DMS 273 (cell line): Measurements from ENCODE around the gene FBXL14.
A peak's percentile ranks its signal among the peaks of the same experiment; 100 is the strongest.

Source experiments
- DNase-seq: peaks from one replicate; lab custom pipeline; 2025; ENCODE audit not compliant: unreplicated experiment; lab: John Stamatoyannopoulos, UW

The FBXL14 gene, protein sequence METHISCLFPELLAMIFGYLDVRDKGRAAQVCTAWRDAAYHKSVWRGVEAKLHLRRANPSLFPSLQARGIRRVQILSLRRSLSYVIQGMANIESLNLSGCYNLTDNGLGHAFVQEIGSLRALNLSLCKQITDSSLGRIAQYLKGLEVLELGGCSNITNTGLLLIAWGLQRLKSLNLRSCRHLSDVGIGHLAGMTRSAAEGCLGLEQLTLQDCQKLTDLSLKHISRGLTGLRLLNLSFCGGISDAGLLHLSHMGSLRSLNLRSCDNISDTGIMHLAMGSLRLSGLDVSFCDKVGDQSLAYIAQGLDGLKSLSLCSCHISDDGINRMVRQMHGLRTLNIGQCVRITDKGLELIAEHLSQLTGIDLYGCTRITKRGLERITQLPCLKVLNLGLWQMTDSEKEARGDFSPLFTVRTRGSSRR

DNA sequence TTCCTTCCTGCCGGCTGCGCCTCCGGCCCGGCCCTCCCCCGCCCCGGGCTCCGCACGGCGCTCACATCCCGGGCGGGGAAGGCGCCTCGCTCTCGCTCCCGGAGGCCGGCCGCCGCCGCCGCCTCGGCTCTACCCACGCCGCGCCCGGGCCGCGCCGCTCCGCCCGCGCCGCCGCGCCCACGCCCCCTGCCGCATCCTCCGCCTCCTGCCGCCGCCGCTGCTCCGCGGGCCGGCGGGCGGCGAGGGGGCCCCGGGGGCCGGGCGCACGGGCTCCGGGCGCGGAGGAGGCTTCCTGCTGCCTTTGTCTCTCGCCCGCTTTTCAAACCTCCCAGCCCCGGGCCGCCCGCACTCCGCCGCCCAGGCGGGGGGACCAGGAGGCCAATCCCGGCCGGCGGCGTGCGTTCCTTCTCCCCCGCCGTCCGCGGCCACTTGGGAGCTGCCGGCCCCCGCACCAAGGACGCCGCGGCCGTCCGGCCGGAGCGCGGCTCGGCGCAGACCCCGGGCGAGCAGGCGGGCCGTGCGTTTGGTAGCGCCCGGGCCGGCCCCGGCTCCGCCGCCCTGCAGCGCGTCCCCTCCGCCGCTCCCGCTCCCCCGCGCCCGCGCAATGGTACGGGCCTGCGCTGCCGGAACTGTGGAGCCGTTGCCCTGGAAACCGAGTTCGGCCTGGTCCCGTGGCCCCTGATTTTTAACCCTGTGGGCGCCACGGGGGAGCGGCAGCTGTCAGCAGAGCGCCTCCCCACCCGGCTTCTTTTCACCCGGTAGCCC, at the start of gene FBXL14:
TSS of gene FBXL14 (minus strand) at position 321 of the 765 bp plus-strand sequence. CDS start 515 bp downstream, outside the sequence.
- DNase-seq = peak; percentile 94

DNA sequence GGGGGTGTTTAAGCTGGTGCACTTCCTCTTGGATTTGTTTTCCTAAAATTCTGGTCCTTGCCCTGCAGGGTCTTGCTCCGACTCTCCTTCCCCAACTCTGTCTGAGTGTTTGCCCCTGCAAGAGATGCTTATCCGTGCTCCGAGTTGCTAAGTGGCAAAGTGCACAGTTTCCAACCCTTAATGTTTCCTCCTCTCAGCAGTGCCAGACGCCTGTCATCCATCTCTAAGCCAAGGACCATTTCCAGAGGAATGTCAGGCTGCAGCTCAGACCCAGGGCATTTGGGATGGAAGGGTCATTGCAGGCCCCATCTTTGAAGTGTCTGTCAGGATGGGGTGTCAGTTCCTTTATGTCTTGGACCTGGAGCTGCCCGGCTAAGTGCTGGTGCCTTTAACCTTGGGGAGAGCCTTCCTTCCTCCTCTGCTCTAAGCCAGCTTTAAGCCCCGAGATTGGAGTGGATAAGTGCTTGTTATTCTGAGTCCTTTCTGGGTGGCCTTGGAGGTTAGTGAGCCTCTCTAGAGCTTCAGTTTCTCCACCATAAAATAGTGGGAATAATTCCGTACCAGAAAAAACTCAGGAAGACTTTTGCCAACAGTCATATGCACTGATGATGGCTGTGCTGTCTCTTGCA, 49.6 kb upstream of the FBXL14 start:
- DNase-seq = peak; percentile 43

DNA sequence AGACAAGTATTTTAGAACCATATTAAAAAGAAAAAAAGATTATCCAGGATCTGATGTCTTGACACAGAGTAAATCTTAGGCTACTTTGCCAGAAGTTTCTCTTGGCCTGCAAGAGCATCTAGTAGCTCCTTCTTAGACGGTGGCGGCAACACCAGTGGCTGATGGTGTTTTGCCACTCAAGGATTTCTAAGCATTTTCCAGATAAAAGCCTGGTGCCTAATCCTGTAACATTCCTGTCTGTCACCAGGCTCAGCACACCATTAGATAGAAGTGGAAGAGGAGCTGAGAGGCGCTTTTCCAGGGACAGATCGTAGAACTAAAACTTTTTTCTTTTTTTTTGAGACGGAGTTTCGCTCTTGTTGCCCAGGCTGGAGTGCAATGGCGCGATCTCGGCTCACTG, 48.7 kb upstream of the FBXL14 start:
- DNase-seq = no peak

DNA sequence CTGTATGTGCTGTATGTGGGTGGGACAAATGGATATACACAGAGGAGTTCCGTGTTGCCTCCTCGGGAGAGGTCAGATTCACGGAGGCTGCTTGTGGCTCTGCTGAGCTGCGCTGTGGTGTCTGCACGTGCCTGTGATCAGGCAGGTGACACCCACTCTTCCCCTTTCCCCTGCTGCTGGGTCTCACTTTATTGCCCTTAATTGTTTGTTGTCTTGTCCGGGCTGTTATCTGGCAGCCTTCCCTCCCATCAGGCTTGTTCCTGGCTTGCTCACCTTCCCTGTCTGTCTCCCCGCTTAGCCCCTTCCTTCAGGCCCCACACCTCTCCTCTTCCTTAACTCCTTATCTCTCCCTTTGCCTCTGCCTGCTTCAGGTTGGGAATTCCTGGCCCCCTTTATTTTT, 48.1 kb upstream of the FBXL14 start:
- DNase-seq = no peak

DNA sequence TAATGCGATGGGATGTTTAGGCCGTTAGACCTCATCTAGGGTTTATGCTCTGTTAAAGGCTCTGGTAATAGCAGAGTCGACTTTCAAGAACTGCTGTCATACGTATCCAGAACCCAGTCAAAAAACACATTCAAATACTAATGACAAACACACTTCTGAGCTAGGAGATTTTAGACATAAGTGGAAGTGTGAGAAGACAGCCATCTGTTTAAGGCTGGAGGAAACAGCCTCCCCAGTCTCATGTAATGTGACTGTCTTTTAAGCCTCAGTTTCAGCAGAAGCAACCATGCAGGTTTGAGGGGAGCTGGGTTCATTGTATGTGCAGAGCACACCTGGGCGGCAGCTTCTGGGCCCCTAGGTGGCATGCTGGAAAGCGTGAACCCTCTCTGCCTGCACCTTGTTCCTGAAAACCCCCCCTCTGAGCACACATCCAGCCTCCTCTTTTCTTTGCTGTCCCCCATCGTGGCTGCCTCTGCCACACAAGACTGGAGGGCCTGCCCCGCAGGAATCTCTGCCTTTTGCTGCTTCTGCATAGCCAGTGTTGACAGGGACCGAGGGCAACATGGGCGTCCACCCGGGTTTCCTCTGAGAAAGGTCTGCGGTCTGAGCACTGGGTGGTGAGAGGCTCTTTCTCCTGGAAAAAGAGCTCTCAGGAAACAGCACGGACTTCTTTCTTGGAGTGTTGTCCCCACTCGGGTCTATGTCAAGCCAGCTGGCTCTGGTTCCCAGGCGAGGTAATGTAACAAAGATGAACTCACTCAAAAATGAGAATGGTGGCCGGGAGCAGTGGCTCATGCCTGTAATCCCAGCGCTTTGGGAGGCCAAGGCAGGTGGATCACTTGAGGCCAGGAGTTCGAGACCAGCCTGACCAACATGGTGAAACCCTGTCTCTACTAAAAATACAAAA, 46.2 kb upstream of the FBXL14 start:
- no peak for DNase-seq

DNA sequence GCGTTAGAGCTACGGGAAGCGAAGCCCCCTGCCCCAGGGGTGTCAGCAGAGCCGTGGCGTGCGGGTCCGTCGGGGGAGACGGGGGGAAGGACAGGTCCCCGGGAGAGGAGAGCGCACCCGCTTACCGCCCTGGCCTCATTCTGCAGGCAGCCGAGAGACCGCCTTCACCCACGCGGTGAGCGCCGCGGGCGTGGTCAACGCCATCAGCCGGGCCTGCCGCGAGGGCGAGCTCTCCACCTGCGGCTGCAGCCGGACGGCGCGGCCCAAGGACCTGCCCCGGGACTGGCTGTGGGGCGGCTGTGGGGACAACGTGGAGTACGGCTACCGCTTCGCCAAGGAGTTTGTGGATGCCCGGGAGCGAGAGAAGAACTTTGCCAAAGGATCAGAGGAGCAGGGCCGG, 45.2 kb upstream of the FBXL14 start:
- DNase-seq = no peak

DNA sequence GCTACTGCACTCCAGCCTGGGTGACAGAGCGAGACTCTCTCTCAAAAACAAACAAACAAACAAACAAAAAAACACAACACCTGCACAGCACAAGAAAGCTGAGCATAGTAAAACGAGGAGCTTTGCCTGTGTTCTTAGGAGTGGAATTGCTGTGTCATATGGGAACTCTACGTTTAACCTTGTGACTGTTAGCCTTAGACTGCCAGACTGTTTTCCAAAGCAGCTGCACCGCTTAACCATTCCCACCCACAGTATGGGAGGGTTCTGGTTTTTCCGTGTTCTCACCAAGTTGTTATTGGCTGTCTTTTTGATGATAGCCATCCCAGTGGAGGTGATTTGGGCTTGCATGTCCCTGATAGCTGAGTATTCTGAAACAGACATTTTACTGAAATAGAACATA, 43.8 kb upstream of the FBXL14 start:
- DNase-seq = no peak

DNA sequence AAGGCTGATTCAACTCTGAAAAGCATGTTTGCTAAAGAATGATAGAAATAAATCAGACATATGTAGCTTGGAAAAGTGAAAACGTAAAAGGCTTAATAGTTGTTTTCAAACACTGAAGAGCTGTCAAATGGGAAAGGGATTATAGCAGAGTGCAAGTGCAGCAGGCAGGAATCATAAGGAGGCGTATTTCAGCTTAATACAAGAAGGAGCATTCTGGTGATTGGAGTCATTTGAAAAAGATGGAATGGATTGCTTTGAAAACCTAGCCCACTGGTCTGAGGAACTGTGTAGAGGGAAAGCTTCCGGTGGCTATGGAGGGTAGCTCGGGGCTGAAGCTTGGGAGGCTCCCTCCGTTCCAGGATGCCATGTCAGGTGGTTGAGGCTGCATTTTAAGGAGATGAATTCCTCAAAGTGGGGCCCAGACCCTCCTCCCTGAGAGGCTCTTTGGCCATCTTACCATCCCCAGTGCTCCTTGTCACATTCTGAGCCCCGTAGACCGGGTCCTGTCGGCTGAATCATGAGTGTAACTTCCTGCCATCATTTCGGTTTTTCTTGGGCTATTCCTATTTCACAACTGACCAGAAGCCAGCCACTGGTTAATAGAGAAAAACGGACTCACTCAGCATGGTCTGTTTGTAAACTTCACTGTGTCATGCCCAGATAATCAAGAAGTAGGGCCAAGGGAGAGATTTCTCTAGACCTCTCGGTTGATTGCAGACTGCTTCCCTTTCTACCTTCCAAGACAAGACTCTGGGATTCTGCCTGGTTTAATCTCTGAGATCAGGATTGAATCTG, 41.1 kb upstream of the FBXL14 start:
- no peak for DNase-seq

DNA sequence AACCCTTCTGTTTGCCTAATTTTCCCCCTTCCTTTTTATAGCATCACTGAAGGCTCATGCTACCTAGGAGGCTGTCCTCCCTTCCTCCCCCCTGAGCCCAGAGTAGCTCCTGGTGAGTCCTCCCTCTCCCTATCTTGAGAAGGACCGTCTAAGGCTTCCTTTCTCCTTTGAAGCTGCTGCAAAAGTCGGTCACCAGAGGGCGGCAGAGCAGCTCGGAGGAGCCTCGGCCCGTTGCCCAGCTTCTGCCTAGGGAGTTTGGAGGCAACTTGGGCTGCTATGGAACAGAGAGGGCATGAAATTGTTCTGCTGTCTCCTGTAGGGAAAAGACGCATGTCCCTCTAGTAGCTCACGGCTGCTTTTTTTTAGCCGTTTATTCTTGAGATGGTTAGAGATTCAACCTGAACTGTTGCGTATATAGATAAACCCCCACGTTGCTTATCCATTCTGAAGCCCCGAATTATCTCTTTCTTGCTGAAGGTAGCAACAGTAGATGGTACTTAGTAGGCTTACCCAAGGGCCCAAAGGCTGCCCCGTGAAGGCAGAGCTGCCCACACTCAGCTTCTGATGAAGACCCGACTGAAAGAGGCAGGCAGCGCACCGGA, 40.3 kb upstream of the FBXL14 start:
- peak; percentile 87 for DNase-seq

DNA sequence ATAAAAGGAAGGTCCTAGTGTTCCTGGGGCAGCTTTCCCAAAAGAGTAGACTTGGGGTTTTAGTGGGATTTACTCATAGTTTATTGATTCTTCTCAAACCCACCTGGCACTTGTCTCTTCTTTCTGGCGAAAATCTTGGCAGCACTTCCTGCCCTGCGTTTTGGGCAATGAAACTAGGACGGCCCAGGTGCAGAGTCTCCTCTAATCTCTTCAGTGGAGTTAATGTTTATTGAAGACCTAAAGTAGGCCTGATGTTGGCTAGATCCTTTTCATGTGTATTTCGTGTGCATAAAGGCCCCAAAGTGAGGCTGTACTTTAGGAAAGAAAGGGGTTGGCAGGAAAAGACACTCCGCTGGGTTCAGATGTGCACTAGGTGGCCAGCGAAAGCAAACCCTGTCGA, 39.8 kb upstream of the FBXL14 start:
- DNase-seq = no peak

DNA sequence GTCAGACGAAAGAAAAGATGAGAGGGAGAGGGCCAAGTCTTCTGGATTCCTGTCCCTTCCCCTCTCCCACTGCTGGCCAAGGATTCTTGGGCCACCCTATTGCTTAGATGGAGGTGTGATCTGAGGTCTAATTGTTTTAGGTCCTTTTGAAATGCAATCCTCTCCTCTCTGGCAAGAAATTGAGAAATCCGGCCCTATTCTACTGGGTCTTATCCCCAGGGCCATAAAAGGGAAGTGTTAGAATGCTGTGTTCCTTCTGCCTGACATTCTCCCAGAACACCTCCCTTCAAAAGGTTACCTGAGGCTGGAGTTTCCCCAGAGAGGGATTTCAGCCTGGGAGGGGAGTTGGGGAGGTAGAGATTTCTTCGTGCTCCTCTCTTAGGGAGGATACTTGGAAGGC, 39.1 kb upstream of the FBXL14 start:
- DNase-seq = no peak

DNA sequence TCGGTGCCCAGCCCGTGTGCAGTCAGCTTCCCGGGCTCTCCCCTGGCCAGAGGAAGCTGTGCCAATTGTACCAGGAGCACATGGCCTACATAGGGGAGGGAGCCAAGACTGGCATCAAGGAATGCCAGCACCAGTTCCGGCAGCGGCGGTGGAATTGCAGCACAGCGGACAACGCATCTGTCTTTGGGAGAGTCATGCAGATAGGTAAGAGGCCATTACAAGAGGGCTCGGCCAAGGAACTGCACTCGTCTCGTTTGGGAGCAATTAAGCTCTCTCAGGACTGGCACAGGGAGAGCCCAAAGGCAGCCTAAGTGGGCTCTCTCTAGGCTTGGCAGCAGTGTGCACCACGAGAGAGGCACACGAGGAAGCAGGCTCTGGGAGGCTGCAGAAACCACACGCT, 38.3 kb upstream of the FBXL14 start:
- no peak for DNase-seq

DNA sequence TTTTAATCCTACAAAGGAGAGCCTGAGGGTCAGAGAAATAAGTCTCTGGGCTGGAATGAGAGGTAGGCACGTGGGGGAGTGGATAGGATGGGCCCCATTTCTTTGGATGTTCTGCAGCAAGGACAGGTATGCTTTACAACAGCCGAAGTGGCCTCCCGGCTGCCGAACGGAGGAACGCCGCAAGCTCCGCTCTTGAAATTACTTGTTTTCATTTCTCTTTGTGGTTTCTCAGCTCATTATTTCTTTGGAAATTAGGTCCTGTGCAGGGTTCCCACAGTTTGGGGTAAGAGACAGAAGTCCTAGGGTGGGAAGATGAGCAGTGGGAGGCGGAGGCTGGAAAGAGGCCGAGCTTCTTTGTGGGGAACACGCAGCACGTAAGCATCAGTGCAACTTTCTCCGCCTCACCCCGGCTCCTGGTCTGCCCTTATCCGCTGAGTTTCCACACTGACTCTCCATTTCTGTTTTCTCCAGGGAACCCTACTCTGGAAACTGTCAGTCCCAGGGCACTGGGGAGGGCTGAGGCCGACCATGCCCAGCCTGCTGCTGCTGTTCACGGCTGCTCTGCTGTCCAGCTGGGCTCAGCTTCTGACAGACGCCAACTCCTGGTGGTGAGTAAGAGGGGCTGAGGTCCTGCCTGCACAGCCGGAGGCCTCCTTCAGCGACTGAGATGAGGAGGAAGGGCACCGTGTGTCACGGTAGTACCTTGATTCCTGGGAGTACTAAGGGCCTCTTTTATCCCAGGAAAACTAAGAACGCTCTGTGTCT, 36.6 kb upstream of the FBXL14 start:
- no peak for DNase-seq

DNA sequence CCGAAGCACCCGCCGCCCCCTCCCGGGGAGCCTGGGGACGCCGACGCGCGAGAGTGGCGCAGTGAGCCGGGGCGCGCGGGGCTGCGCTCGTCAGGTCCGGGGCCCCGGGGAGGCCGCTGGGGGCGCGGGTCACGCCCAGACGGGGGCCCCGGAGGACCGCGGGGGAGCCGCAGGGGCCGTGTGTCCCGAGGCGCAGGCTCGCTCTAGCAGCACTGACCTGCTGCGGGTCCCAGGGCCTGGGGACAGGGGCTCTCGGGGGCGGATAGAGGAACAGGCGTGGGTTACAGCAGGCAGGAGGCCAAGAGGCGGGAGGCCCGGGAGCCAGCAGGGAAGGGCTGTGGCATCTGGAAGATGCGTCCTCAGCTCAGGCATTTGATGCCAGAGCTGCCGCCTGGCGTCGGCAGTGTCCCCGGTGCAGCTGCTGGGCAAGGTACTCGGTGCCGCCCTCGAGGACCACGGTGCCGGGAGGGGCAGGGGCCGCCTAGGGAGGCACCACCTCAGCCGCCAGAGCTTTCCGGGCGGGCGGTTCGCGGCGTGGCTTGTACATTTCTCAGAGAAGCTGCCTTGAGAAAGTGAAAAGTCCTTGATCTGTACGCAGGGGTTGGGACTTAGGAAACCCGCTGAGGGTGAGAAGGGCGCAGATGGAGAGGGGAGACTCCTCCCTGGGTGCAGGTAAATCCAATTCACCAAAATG, 35.9 kb upstream of the FBXL14 start:
- peak; percentile 75 for DNase-seq

DNA sequence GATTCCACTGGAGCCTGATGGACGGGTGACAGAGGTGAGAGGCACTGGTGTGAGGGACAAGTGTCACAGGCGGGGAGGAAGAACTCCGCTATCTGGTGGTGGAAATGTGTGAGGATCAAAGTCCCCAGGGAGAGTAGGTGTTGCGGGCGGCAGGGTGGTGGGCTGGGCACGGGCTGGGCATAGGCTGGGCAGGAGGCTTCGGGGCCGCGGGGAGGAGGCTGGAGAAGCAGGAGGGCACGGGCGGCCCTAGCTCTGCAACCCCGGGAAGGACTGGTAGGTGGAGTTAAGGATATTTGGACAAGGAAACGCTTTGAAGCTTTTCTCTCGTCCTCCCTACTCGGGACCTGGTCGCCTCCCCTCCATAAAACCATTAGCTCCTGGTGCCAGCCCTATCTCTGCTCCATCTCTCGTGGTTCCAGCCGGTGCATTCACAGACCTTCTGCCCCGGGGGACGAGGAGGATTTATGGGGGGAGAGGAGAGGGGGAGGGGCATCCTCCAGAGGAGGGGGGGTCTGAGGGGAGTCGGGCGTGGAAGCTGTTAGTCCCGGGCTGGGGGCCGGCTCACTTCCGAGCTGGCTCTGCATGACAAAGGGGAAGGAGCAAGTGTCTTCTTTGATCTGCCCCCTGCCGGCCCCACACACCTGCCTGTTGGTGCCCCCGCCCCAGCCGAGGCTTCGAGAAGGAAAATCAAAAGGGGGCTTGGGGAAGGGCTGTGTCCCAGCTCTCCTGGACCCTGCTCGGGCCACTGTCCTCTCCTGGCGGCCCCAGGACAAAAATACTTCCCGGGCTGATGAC, 35.2 kb upstream of the FBXL14 start:
- DNase-seq = peak; percentile 47

DNA sequence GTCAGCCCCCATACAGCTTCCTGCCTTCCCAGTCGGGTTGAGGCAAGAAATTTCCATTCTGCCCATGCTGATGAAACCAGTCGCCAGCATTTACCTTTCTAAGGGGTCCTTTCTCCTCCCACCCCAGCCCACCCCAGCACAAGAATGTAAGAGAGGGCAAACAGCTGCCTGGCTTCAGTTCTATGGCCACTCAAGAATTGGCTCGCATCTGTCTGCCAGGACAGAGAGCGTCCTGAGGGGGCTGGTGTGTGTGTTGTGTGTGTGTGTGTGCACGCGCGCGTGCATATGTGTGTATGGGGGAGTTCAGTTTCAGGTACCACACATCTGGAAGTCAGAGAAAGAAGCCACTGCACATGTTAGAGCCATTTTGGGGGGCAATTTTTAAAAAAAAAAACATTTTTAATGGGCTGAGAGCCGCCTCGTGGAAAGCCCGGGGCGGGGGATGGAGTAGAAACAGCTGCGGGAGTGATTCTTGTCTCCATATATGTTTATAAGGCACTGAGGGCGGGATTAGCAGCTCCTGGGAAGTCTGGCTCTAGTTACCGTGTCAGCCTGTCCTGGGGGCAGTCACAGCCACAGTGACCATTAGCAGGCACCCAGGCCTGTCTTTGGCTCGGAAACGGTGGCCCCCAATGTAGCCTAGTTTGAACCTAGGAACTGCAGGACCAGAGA, 34.4 kb upstream of the FBXL14 start, which contains the start of gene WNT5B:
TSS of gene WNT5B (plus strand) at position 566 of the 672 bp plus-strand sequence. CDS start 2,124 bp downstream, outside the sequence.
- no peak for DNase-seq

DNA sequence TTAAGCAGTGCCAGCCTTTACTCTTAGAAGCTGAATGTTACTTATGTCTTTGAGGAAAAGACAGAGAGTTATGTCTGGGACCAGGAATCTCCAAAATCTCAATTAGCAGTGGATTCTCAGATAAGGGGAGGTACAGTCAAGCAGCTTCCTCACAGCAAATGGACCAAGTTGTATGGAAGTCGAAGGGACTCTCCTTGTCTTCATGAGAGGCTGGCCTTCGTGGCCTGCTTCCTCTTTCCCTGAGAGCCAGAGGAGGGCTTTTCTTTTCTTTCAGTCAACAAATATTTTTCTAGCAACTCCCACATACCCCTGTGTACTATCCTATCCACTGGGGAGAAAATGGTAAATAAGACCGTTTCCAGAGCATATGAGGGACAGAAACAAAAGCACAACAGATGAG, 28.0 kb upstream of the FBXL14 start:
- no peak for DNase-seq
